Activated naive CD8-positive, alpha-beta T cell treated with anti-CD3 and anti-CD28 coated beads, Interleukin-2, amount 10 ng/mL, durations not matched to agents 7 days and 5 days (primary cell): Measurements from ENCODE around the gene ARMC5. TPM values are rescaled to one million over a fixed set of nuclear protein-coding genes. Genes with fewer than 3 reads are reported as not detected.

Source experiments
- ATAC-seq: fragments of 150-1000 bp; cut with Tn5 transposase; one replicate; pipeline ENCODE4 v1.10.0; 2021; ENCODE audit warnings: low read depth, moderate library complexity
- POLR2A ChIA-PET: fragments of 350-600 bp; sonication (Branson Sonifier 250); formaldehyde crosslinking; loops from one replicate; lab custom pipeline; 2021; ENCODE audit warnings: antibody characterized with exemption; lab: Charles Lee
- DNase-seq: peaks from one replicate; pipeline ENCODE4 v3.0.0; 2021
- H3K27ac Mint-ChIP-seq: one replicate; pipeline ENCODE4 v1.8.0; 2022; ENCODE audit warnings: mild to moderate bottlenecking, mixed read lengths
- H3K27me3 Mint-ChIP-seq: one replicate; pipeline ENCODE4 v1.8.0; 2022; ENCODE audit warnings: mild to moderate bottlenecking, moderate library complexity, mixed read lengths
- H3K36me3 Mint-ChIP-seq: one replicate; pipeline ENCODE4 v1.8.0; 2021; ENCODE audit warnings: mild to moderate bottlenecking, mixed read lengths
- H3K4me1 Mint-ChIP-seq: one replicate; pipeline ENCODE4 v1.8.0; 2021; ENCODE audit warnings: mixed read lengths
- H3K4me3 Mint-ChIP-seq: one replicate; pipeline ENCODE4 v1.8.0; 2022; ENCODE audit warnings: mild to moderate bottlenecking, moderate library complexity, mixed read lengths
- H3K9me3 Mint-ChIP-seq: one replicate; pipeline ENCODE4 v1.8.0; 2021; ENCODE audit warnings: mixed read lengths
- total RNA-seq, 2 experiments: library from RNA; stranded (reverse); gene quantifications; one replicate each; pipeline ENCODE4 v1.2.3, GENCODE V29; 2021

ARMC5 gene
- total RNA-seq, 2 experiments from 2014 or later, result 12.9 to 13.6 TPM

GRCh38 chr16:31421587-31421986 is 37.7 kb upstream of the ARMC5 start:
- DNase-seq (peak; percentile 70), ATAC-seq (peak; percentile 86)
- Mint-ChIP-seq H3K4me3 (peak overlapping the region; percentile 79), H3K4me1 (peaks cover 68% of the 10 kb centered on the region), H3K36me3 (peaks cover 21% of the 10 kb centered on the region), H3K27ac (peak overlapping the region; percentile 92), H3K27me3 (peaks cover 3% of the 10 kb centered on the region), H3K9me3 (peaks cover 11% of the 10 kb centered on the region)
- POLR2A ChIA-PET, result interaction anchor here (0.6 to 1.7 kb wide), 7 partner anchors 9 to 469 kb away, joined by 3 to 8 read pairs (median 3); partner anchors contain the start of gene FUS

- peak; percentile 20 for ATAC-seq
- Mint-ChIP-seq H3K27ac (peak overlapping the region; percentile 68), H3K4me1 (peaks cover 61% of the 10 kb centered on the region), H3K27me3 (peaks cover 5% of the 10 kb centered on the region), H3K4me3 (peak overlapping the region; percentile 45), H3K36me3 (peaks cover 14% of the 10 kb centered on the region), H3K9me3 (peaks cover 7% of the 10 kb centered on the region)
- no peak for DNase-seq
- POLR2A ChIA-PET, result no interaction called here
These were observed 36.1 kb upstream of the ARMC5 start for GRCh38 chr16:31423241-31423640.

- POLR2A ChIA-PET, result no interaction called here
- Mint-ChIP-seq H3K36me3 (peaks cover 11% of the 10 kb centered on the region), H3K4me3 (peak overlapping the region; percentile 4), H3K9me3 (peaks cover 5% of the 10 kb centered on the region), H3K27me3 (peaks cover 5% of the 10 kb centered on the region), H3K27ac (peak overlapping the region; percentile 68), H3K4me1 (peaks cover 57% of the 10 kb centered on the region)
- DNase-seq (no peak), ATAC-seq (no peak)
These were observed 35.5 kb upstream of the ARMC5 start for GRCh38 chr16:31423801-31424200.

- ATAC-seq, result peak; percentile 25
- Mint-ChIP-seq H3K36me3 (peaks cover 6% of the 10 kb centered on the region), H3K27me3 (peaks cover 5% of the 10 kb centered on the region), H3K27ac (no peak overlapping the region), H3K9me3 (peaks cover 5% of the 10 kb centered on the region), H3K4me3 (no peak overlapping the region), H3K4me1 (peaks cover 45% of the 10 kb centered on the region)
- POLR2A ChIA-PET, result no interaction called here
- peak; percentile 79 for DNase-seq
These were observed 31.6 kb upstream of the ARMC5 start for GRCh38 chr16:31427441-31428278.

- POLR2A ChIA-PET, result no interaction called here
- Mint-ChIP-seq H3K4me1 (peaks cover 39% of the 10 kb centered on the region), H3K9me3 (peaks cover 5% of the 10 kb centered on the region), H3K4me3 (peak within 1 kb of the TSS; percentile 5), H3K27ac (peak within 1 kb of the TSS; percentile 48), H3K27me3 (peaks cover 5% of the 10 kb centered on the region), H3K36me3 (peaks cover 6% of the 10 kb centered on the region)
- DNase-seq (no peak), ATAC-seq (no peak)
These were observed 31.1 kb upstream of the ARMC5 start, which contains the start of gene COX6A2 for GRCh38 chr16:31428279-31428597. Gene COX6A2 (minus strand): TSS chr16:31428360. CDS start chr16:31428325, 35 bp downstream.

GRCh38 chr16:31428638-31429247 is 30.6 kb upstream of the ARMC5 start:
- ATAC-seq (no peak), DNase-seq (no peak)
- peaks cover 36% of the 10 kb centered on the region for H3K4me1 Mint-ChIP-seq
- POLR2A ChIA-PET, result no interaction called here
- H3K4me3 Mint-ChIP-seq, result peak overlapping the region; percentile 5
- H3K36me3 Mint-ChIP-seq, result peaks cover 5% of the 10 kb centered on the region
- no peak overlapping the region for H3K27ac Mint-ChIP-seq
- peaks cover 5% of the 10 kb centered on the region for H3K27me3 Mint-ChIP-seq
- peaks cover 5% of the 10 kb centered on the region for H3K9me3 Mint-ChIP-seq

GRCh38 chr16:31429314-31429713 is 30.0 kb upstream of the ARMC5 start:
- Mint-ChIP-seq H3K36me3 (peaks cover 5% of the 10 kb centered on the region), H3K9me3 (peaks cover 5% of the 10 kb centered on the region), H3K4me1 (peaks cover 30% of the 10 kb centered on the region), H3K4me3 (no peak overlapping the region), H3K27ac (no peak overlapping the region), H3K27me3 (peaks cover 5% of the 10 kb centered on the region)
- POLR2A ChIA-PET, result interaction anchor here (0.9 kb wide), 1 partner anchor 249 kb away, joined by 3 read pairs; no protein-coding TSS in a partner anchor
- ATAC-seq (no peak), DNase-seq (no peak)

- POLR2A ChIA-PET, result interaction anchor here (0.9 to 1.5 kb wide), 2 partner anchors 8 to 249 kb away, joined by 3 to 8 read pairs; no protein-coding TSS in a partner anchor
- DNase-seq (no peak), ATAC-seq (no peak)
- peaks cover 5% of the 10 kb centered on the region for H3K27me3 Mint-ChIP-seq
- peaks cover 2% of the 10 kb centered on the region for H3K36me3 Mint-ChIP-seq
- H3K4me3 Mint-ChIP-seq, result no peak overlapping the region
- peaks cover 2% of the 10 kb centered on the region for H3K9me3 Mint-ChIP-seq
- H3K4me1 Mint-ChIP-seq, result peaks cover 28% of the 10 kb centered on the region
- H3K27ac Mint-ChIP-seq, result no peak overlapping the region
These were observed 29.5 kb upstream of the ARMC5 start for GRCh38 chr16:31429796-31430195.

GRCh38 chr16:31430380-31431052 is 28.8 kb upstream of the ARMC5 start:
- Mint-ChIP-seq H3K27me3 (peaks cover 5% of the 10 kb centered on the region), H3K27ac (peak overlapping the region; percentile 50), H3K4me3 (peak overlapping the region; percentile 29), H3K9me3 (no peaks in the 10 kb centered on the region), H3K4me1 (peaks cover 25% of the 10 kb centered on the region), H3K36me3 (no peaks in the 10 kb centered on the region)
- ATAC-seq (peak; percentile 77), DNase-seq (no peak)
- POLR2A ChIA-PET, result interaction anchor here (1.5 kb wide), 1 partner anchor 9 kb away, joined by 8 read pairs; no protein-coding TSS in a partner anchor

GRCh38 chr16:31435341-31436220 is 23.7 kb upstream of the ARMC5 start:
- POLR2A ChIA-PET, result no interaction called here
- H3K4me1 Mint-ChIP-seq, result peaks cover 19% of the 10 kb centered on the region
- DNase-seq (no peak), ATAC-seq (no peak)
- H3K36me3 Mint-ChIP-seq, result no peaks in the 10 kb centered on the region
- H3K27me3 Mint-ChIP-seq, result no peaks in the 10 kb centered on the region
- H3K4me3 Mint-ChIP-seq, result no peak overlapping the region
- H3K27ac Mint-ChIP-seq, result no peak overlapping the region
- no peaks in the 10 kb centered on the region for H3K9me3 Mint-ChIP-seq

GRCh38 chr16:31436221-31437045 is 22.9 kb upstream of the ARMC5 start:
- DNase-seq (no peak), ATAC-seq (no peak)
- no peak overlapping the region for H3K4me3 Mint-ChIP-seq
- peaks cover 15% of the 10 kb centered on the region for H3K4me1 Mint-ChIP-seq
- no peaks in the 10 kb centered on the region for H3K9me3 Mint-ChIP-seq
- H3K27me3 Mint-ChIP-seq, result no peaks in the 10 kb centered on the region
- no peaks in the 10 kb centered on the region for H3K36me3 Mint-ChIP-seq
- no peak overlapping the region for H3K27ac Mint-ChIP-seq
- POLR2A ChIA-PET, result interaction anchor here (1.2 kb wide), 1 partner anchor 256 kb away, joined by 3 read pairs; no protein-coding TSS in a partner anchor

GRCh38 chr16:31438414-31438813 is 20.9 kb upstream of the ARMC5 start:
- H3K27me3 Mint-ChIP-seq, result no peaks in the 10 kb centered on the region
- POLR2A ChIA-PET, result interaction anchor here (0.5 kb wide), 1 partner anchor 236 kb away, joined by 3 read pairs; no protein-coding TSS in a partner anchor
- DNase-seq (no peak), ATAC-seq (no peak)
- no peak overlapping the region for H3K27ac Mint-ChIP-seq
- no peaks in the 10 kb centered on the region for H3K9me3 Mint-ChIP-seq
- H3K36me3 Mint-ChIP-seq, result no peaks in the 10 kb centered on the region
- H3K4me3 Mint-ChIP-seq, result no peak overlapping the region
- H3K4me1 Mint-ChIP-seq, result peaks cover 20% of the 10 kb centered on the region
